NB4 (cell line): Measurements from ENCODE around the gene CD79A.
"Not testable (repeated sequence)": the region's sequence is repeated elsewhere in the genome, so short reads cannot be mapped to it uniquely, and the experiment has no call there.

Experiments used
- POLR2A ChIP-seq: IDR thresholded peaks from 2 replicates; pipeline ENCODE4 v1.6.1; 2011; ENCODE audit warnings: mild to moderate bottlenecking; ENCODE audit not compliant: insufficient read length; ENCODE audit errors: extremely low read depth
- TF ChIP-seq, protein P1 (sequence below): IDR thresholded peaks from one replicate; pipeline ENCODE4 v1.5.1; 2012; ENCODE audit warnings: low read depth, low read length
- TF ChIP-seq, protein P2 (sequence below): IDR thresholded peaks from 2 replicates; pipeline ENCODE4 v1.6.1; 2011; ENCODE audit warnings: low read depth, low read length

DNA sequence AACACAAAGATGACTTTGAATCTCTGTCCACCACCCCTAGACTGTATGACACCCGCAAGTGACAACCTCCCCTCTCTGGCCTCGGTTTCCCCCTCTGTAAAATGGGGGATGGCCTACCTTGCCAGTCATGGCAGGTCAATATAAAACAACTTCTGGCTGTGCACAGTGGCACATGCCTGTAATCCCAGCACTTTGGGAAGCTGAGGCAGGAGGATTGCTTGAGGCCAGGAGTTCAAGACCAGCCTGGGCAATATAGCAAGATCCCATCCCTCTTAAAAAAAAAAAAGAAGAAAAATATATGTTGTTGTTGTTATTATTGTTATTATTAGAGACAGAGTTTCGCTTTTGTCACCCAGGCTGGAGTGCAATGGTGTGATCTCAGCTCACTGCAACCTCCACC lies 1.1 kb upstream of the CD79A start:
- TF ChIP-seq POLR2A, result not testable (repeated sequence)
- TF ChIP-seq, protein P1, sequence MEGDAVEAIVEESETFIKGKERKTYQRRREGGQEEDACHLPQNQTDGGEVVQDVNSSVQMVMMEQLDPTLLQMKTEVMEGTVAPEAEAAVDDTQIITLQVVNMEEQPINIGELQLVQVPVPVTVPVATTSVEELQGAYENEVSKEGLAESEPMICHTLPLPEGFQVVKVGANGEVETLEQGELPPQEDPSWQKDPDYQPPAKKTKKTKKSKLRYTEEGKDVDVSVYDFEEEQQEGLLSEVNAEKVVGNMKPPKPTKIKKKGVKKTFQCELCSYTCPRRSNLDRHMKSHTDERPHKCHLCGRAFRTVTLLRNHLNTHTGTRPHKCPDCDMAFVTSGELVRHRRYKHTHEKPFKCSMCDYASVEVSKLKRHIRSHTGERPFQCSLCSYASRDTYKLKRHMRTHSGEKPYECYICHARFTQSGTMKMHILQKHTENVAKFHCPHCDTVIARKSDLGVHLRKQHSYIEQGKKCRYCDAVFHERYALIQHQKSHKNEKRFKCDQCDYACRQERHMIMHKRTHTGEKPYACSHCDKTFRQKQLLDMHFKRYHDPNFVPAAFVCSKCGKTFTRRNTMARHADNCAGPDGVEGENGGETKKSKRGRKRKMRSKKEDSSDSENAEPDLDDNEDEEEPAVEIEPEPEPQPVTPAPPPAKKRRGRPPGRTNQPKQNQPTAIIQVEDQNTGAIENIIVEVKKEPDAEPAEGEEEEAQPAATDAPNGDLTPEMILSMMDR, result not testable (repeated sequence)
- TF ChIP-seq, protein P2, sequence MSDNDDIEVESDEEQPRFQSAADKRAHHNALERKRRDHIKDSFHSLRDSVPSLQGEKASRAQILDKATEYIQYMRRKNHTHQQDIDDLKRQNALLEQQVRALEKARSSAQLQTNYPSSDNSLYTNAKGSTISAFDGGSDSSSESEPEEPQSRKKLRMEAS, result not testable (repeated sequence)
